Neural progenitor cell (in vitro differentiated cells): ENCODE data around the gene EPB41. TPM values are rescaled to one million over a fixed set of nuclear protein-coding genes. Genes with fewer than 3 reads are reported as not detected.
A peak's percentile ranks its signal among the peaks of the same experiment; 100 is the strongest.

Experiments
- DNase-seq: peaks from one replicate; pipeline ENCODE4 v3.0.0-alpha.2; 2016; ENCODE audit warnings: low spot score
- H2AFZ ChIP-seq: fragments of 200-600 bp; sonication (generic); replicated peaks from 2 replicates; pipeline ENCODE4 v1.6.1; 2016; ENCODE audit warnings: antibody characterized with exemption
- H3F3A ChIP-seq: fragments of 200-600 bp; sonication (generic); 2 replicates; pipeline ENCODE4 v1.6.1; 2016; ENCODE audit warnings: antibody characterized with exemption, low read depth
- H3K27ac ChIP-seq: fragments of 200-600 bp; sonication (generic); 2 replicates; pipeline ENCODE4 v1.5.1; 2016; ENCODE audit warnings: mild to moderate bottlenecking
- H3K27me3 ChIP-seq: fragments of 200-600 bp; sonication (generic); 2 replicates; pipeline ENCODE4 v1.6.1; 2016; ENCODE audit warnings: mild to moderate bottlenecking, moderate library complexity
- H3K36me3 ChIP-seq: fragments of 200-600 bp; sonication (generic); 2 replicates; pipeline ENCODE4 v1.5.1; 2016
- H3K4me1 ChIP-seq: fragments of 200-600 bp; sonication (generic); 2 replicates; pipeline ENCODE4 v1.6.1; 2016; ENCODE audit warnings: mixed run types
- H3K4me2 ChIP-seq: fragments of 200-600 bp; sonication (generic); 2 replicates; pipeline ENCODE4 v1.6.1; 2016
- H3K4me3 ChIP-seq: fragments of 200-600 bp; sonication (generic); 2 replicates; pipeline ENCODE4 v1.5.1; 2016
- H3K79me2 ChIP-seq: fragments of 200-600 bp; sonication (generic); 2 replicates; pipeline ENCODE4 v1.6.1; 2016; ENCODE audit warnings: low read depth
- H3K9ac ChIP-seq: fragments of 200-600 bp; sonication (generic); 2 replicates; pipeline ENCODE4 v1.6.1; 2016
- H3K9me3 ChIP-seq: fragments of 200-600 bp; sonication (generic); 2 replicates; pipeline ENCODE4 v1.5.1; 2016; ENCODE audit warnings: low read depth
- H4K20me1 ChIP-seq: fragments of 200-600 bp; sonication (generic); 2 replicates; pipeline ENCODE4 v1.6.1; 2016; ENCODE audit warnings: low read depth
- H3K27ac Mint-ChIP-seq: 3 replicates; pipeline ENCODE4 v1.8.0; 2021; ENCODE audit warnings: mixed read lengths
- H3K27me3 Mint-ChIP-seq: 2 replicates; pipeline ENCODE4 v1.8.0; 2022; ENCODE audit warnings: low read depth, mild to moderate bottlenecking, inconsistent platforms, moderate library complexity, mixed read lengths; ENCODE audit not compliant: insufficient read depth
- H3K36me3 Mint-ChIP-seq: 3 replicates; pipeline ENCODE4 v1.8.0; 2021; ENCODE audit warnings: mixed read lengths
- H3K4me1 Mint-ChIP-seq: 3 replicates; pipeline ENCODE4 v1.8.0; 2021; ENCODE audit warnings: mixed read lengths
- H3K4me3 Mint-ChIP-seq: 3 replicates; pipeline ENCODE4 v1.8.0; 2021; ENCODE audit warnings: mild to moderate bottlenecking, moderate library complexity, mixed read lengths
- H3K9me3 Mint-ChIP-seq: 3 replicates; pipeline ENCODE4 v1.8.0; 2020; ENCODE audit warnings: mixed read lengths
- CTCF ChIP-seq: fragments of 200-600 bp; sonication (generic); IDR thresholded peaks from 2 replicates; pipeline ENCODE4 v1.5.1; 2017; ENCODE audit warnings: antibody characterized with exemption, mild to moderate bottlenecking
- EZH2 ChIP-seq: fragments of 200-600 bp; sonication (generic); IDR thresholded peaks from 2 replicates; pipeline ENCODE4 v1.6.1; 2017; ENCODE audit warnings: antibody characterized with exemption, mild to moderate bottlenecking, moderate library complexity
- EZH2phosphoT487 ChIP-seq: fragments of 200-600 bp; sonication (generic); IDR thresholded peaks from 2 replicates; pipeline ENCODE4 v1.6.1; 2017; ENCODE audit warnings: antibody characterized with exemption
- total RNA-seq: library from RNA; depleted of rRNA; stranded (reverse); fragments of >200 nt; gene quantifications from 2 replicates; pipeline ENCODE4 v1.2.3, GENCODE V29; 2015; ENCODE audit warnings: low replicate concordance

EPB41 gene
- total RNA-seq, 1 donor from 2014 or later = 211 TPM

GRCh38 chr1:28890836-28891235 is 23.5 kb upstream of the EPB41 start:
- Histone ChIP-seq H3K9me3 (no peaks in the 10 kb centered on the region), H2AFZ (no peak overlapping the region), H3K4me3 (no peak overlapping the region), H3K27ac (no peak overlapping the region), H3K79me2 (no peaks in the 10 kb centered on the region), H3K9ac (no peak overlapping the region), H3K36me3 (no peaks in the 10 kb centered on the region), H3K27me3 (peaks cover 25% of the 10 kb centered on the region), H3K4me1 (peaks cover 5% of the 10 kb centered on the region), H3F3A (peaks cover 19% of the 10 kb centered on the region), H3K4me2 (no peak overlapping the region), H4K20me1 (no peaks in the 10 kb centered on the region)
- Mint-ChIP-seq H3K9me3 (no peaks in the 10 kb centered on the region), H3K27me3 (peaks cover 19% of the 10 kb centered on the region), H3K4me1 (peaks cover 23% of the 10 kb centered on the region), H3K27ac (no peak overlapping the region), H3K36me3 (no peaks in the 10 kb centered on the region), H3K4me3 (no peak overlapping the region)
- TF ChIP-seq EZH2phosphoT487 (no peak), EZH2 (no peak), CTCF (no peak)
- DNase-seq = no peak

- H3K27ac Mint-ChIP-seq = no peak overlapping the region
- no peaks in the 10 kb centered on the region for H3K9me3 Mint-ChIP-seq
- peaks cover 18% of the 10 kb centered on the region for H3K27me3 Mint-ChIP-seq
- Histone ChIP-seq H3K9ac (no peak overlapping the region), H2AFZ (no peak overlapping the region), H4K20me1 (no peaks in the 10 kb centered on the region), H3K4me2 (no peak overlapping the region), H3K27ac (no peak overlapping the region), H3K79me2 (no peaks in the 10 kb centered on the region), H3K36me3 (no peaks in the 10 kb centered on the region), H3K27me3 (peaks cover 23% of the 10 kb centered on the region), H3K4me3 (no peak overlapping the region), H3K9me3 (no peaks in the 10 kb centered on the region), H3F3A (peaks cover 15% of the 10 kb centered on the region), H3K4me1 (peaks cover 5% of the 10 kb centered on the region)
- no peak for DNase-seq
- no peaks in the 10 kb centered on the region for H3K36me3 Mint-ChIP-seq
- no peak for TF ChIP-seq CTCF
- no peak for TF ChIP-seq EZH2
- no peak for TF ChIP-seq EZH2phosphoT487
- H3K4me3 Mint-ChIP-seq = no peak overlapping the region
- peaks cover 19% of the 10 kb centered on the region for H3K4me1 Mint-ChIP-seq
Measured at GRCh38 chr1:28891256-28891655, 23.1 kb upstream of the EPB41 start.

DNA sequence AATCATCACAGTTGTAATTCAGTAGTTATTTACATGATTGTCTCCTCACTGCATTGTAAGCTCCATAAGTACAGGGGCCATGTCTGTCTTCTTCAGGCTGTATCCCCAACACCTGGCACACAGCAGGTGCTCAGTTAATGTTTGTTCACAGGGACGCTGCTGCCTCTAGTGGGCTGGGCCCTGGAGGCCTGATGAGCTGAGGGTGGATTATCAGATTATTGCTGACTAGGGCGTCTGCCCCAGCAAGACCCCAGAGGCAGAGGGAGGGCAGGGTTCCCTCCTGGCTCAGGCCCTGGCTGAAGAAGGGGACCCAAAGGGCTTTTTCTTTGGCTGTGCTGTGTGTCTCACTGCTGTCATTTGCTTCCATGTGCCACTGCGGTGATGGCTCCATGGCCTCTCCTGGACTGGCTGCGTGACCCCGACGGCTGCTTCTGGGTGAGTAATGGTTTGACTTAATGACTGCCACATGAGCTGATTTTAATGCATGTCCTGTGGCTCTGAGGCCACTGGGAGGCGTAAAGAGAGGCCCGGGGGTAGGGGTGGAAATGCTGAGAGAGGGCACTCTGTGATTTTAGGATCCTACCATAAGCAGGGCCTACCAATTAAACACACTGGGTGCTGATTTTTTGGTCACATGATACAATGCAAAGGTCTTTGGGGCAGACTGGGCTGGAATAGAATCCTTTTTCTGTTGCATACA is 20.8 kb upstream of the EPB41 start:
- Mint-ChIP-seq H3K4me3 (no peak overlapping the region), H3K4me1 (peaks cover 19% of the 10 kb centered on the region), H3K27me3 (peaks cover 7% of the 10 kb centered on the region), H3K36me3 (no peaks in the 10 kb centered on the region), H3K27ac (no peak overlapping the region), H3K9me3 (no peaks in the 10 kb centered on the region)
- Histone ChIP-seq H3K79me2 (no peaks in the 10 kb centered on the region), H3K36me3 (no peaks in the 10 kb centered on the region), H4K20me1 (no peaks in the 10 kb centered on the region), H3K27me3 (peaks cover 4% of the 10 kb centered on the region), H3K4me2 (no peak overlapping the region), H3K4me3 (no peak overlapping the region), H3K4me1 (no peaks in the 10 kb centered on the region), H3K27ac (no peak overlapping the region), H2AFZ (no peak overlapping the region), H3K9ac (no peak overlapping the region), H3F3A (peaks cover 5% of the 10 kb centered on the region), H3K9me3 (no peaks in the 10 kb centered on the region)
- no peak for TF ChIP-seq EZH2phosphoT487
- peak; percentile 55 for TF ChIP-seq CTCF
- peak; percentile 61 for DNase-seq
